PFSK-1 (cell line): ENCODE results near the gene AGBL3.

Experiments
- POLR2AphosphoS5 ChIP-seq: IDR thresholded peaks from 2 replicates; pipeline ENCODE4 v1.6.1; 2012; ENCODE audit warnings: low read depth, mild to moderate bottlenecking, control low read depth, low read length, moderate library complexity
- SIN3A ChIP-seq: IDR thresholded peaks from 2 replicates; pipeline ENCODE4 v1.6.1; 2012; ENCODE audit warnings: mild to moderate bottlenecking, low read length, moderate library complexity, borderline replicate concordance; ENCODE audit not compliant: insufficient read depth
- TAF1 ChIP-seq: IDR thresholded peaks from 2 replicates; pipeline ENCODE4 v1.6.1; 2012; ENCODE audit warnings: low read length, control low read depth, borderline replicate concordance; ENCODE audit not compliant: insufficient read depth
- TF ChIP-seq, protein P1 (sequence below), 2 experiments: IDR thresholded peaks; 2 replicates each; pipeline versions ENCODE4 v1.6.1 to v1.8.0; 2011 to 2012; ENCODE audit warnings: low read depth in 2 of 2, low read length in 2 of 2, control low read depth in 1 of 2, inconsistent platforms in 1 of 2, mild to moderate bottlenecking in 1 of 2, moderate library complexity in 1 of 2; ENCODE audit not compliant: insufficient read depth in 1 of 2

DNA sequence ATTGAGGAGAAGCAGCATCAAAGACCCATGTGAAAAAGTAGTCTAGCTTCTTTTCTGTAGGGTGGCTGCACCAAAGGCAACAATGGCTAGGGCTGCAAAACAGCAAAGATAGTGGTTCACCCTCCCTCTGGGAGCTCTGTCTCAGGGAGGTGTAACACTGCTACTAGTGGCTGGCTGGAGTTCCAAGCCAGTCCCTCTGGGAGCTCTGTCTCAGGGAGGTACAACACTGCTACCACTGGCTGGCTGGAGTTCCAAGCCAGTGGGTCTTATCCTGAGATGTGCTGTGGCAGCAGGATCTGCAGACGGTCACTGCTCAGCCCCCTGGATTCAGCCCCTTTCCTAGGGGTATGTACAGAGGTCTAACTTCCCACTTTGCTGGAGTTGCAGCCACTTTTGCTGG, 123.7 kb downstream of the AGBL3 start:
- TF ChIP-seq SIN3A (no peak), TAF1 (no peak), POLR2AphosphoS5 (no peak)
- TF ChIP-seq, protein P1, sequence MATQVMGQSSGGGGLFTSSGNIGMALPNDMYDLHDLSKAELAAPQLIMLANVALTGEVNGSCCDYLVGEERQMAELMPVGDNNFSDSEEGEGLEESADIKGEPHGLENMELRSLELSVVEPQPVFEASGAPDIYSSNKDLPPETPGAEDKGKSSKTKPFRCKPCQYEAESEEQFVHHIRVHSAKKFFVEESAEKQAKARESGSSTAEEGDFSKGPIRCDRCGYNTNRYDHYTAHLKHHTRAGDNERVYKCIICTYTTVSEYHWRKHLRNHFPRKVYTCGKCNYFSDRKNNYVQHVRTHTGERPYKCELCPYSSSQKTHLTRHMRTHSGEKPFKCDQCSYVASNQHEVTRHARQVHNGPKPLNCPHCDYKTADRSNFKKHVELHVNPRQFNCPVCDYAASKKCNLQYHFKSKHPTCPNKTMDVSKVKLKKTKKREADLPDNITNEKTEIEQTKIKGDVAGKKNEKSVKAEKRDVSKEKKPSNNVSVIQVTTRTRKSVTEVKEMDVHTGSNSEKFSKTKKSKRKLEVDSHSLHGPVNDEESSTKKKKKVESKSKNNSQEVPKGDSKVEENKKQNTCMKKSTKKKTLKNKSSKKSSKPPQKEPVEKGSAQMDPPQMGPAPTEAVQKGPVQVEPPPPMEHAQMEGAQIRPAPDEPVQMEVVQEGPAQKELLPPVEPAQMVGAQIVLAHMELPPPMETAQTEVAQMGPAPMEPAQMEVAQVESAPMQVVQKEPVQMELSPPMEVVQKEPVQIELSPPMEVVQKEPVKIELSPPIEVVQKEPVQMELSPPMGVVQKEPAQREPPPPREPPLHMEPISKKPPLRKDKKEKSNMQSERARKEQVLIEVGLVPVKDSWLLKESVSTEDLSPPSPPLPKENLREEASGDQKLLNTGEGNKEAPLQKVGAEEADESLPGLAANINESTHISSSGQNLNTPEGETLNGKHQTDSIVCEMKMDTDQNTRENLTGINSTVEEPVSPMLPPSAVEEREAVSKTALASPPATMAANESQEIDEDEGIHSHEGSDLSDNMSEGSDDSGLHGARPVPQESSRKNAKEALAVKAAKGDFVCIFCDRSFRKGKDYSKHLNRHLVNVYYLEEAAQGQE (IDR thresholded peaks at IDR 0.05; ENCODE audit: insufficient read depth in 1 of 2, low read depth in 2 of 2, low read length in 2 of 2), result no peak
